H1 (cell line): Measurements from ENCODE around the gene NPSR1. TPM values are rescaled to one million over a fixed set of nuclear protein-coding genes. Genes with fewer than 3 reads are reported as not detected.

ENCODE experiments used
- CTCF ChIA-PET: fragments of 300-600 bp; sonication (Branson Sonifier 250); formaldehyde crosslinking; loops from one replicate; lab custom pipeline; 2021; ENCODE audit not compliant: partially characterized antibody; lab: Charles Lee
- POLR2A ChIA-PET: fragments of 300-600 bp; sonication (Branson Sonifier 250); formaldehyde crosslinking; loops from one replicate; lab custom pipeline; 2021; ENCODE audit warnings: inconsistent platforms; ENCODE audit not compliant: partially characterized antibody; lab: Charles Lee
- DNase-seq, 2 experiments: peaks; one replicate each; pipeline versions ENCODE4 v3.0.0 to v3.0.0-alpha.2; 2010 to 2022; ENCODE audit warnings: low spot score in 2 of 2, low read depth in 1 of 2, mixed read lengths in 1 of 2
- FAIRE-seq: peaks from 2 replicates; lab custom pipeline; 2011; peaks lifted over from hg19 to GRCh38; lab: Jason Lieb, UNC
- H2AFZ ChIP-seq: 2 replicates; pipeline ENCODE4 v1.8.1; 2012; ENCODE audit warnings: low read length, inconsistent platforms
- H2AK5ac ChIP-seq: 2 replicates; pipeline ENCODE4 v1.6.1; 2013; ENCODE audit warnings: low read depth, low read length
- H2BK120ac ChIP-seq: replicated peaks from 2 replicates; pipeline ENCODE3; 2013; ENCODE audit warnings: low read depth, low read length, inconsistent platforms
- H2BK12ac ChIP-seq: 2 replicates; pipeline ENCODE4 v1.6.1; 2013; ENCODE audit warnings: low read depth, low read length
- H2BK15ac ChIP-seq: 2 replicates; pipeline ENCODE4 v1.6.1; 2013; ENCODE audit warnings: low read length
- H2BK20ac ChIP-seq: 2 replicates; pipeline ENCODE4 v1.6.1; 2013; ENCODE audit warnings: low read length
- H2BK5ac ChIP-seq: 2 replicates; pipeline ENCODE4 v1.6.1; 2013; ENCODE audit warnings: low read depth, low read length
- H3K14ac ChIP-seq: 2 replicates; pipeline ENCODE4 v1.6.1; 2013; ENCODE audit warnings: inconsistent platforms; ENCODE audit not compliant: insufficient read length
- H3K18ac ChIP-seq: 2 replicates; pipeline ENCODE4 v1.6.1; 2013; ENCODE audit warnings: low read length; ENCODE audit errors: extremely low read depth
- H3K23ac ChIP-seq: 2 replicates; pipeline ENCODE4 v1.6.1; 2013; ENCODE audit warnings: inconsistent platforms; ENCODE audit not compliant: insufficient read length
- H3K23me2 ChIP-seq: 2 replicates; pipeline ENCODE4 v1.6.1; 2013; ENCODE audit warnings: low read depth, low read length
- H3K27ac ChIP-seq: 2 replicates; pipeline ENCODE4 v1.6.1; 2011; ENCODE audit warnings: low read depth, low read length, inconsistent platforms
- H3K27me3 ChIP-seq, 4 experiments: replicated peaks in 1 of 4; 1 replicate in 1 of 4; 2 replicates in 3 of 4; pipeline versions ENCODE4 v1.6.1 to v1.8.1; 2011 to 2013; ENCODE audit warnings: low read length in 3 of 4, mild to moderate bottlenecking in 3 of 4, inconsistent platforms in 2 of 4, mixed read lengths in 2 of 4, moderate library complexity in 1 of 4; ENCODE audit not compliant: control insufficient read depth in 3 of 4, insufficient read depth in 3 of 4; ENCODE audit errors: extremely low read depth in 1 of 4
- H3K36me3 ChIP-seq, 4 experiments: 2 replicates each; pipeline versions ENCODE4 v1.6.1 to v1.8.1; 2011 to 2013; ENCODE audit warnings: mild to moderate bottlenecking in 4 of 4, low read length in 3 of 4, moderate library complexity in 2 of 4, control low read depth in 1 of 4, inconsistent platforms in 1 of 4; ENCODE audit not compliant: insufficient read depth in 4 of 4, control insufficient read depth in 2 of 4
- H3K4ac ChIP-seq: replicated peaks from 2 replicates; pipeline ENCODE3; 2013; ENCODE audit warnings: low read length, low read depth, mixed read lengths, inconsistent platforms; ENCODE audit not compliant: insufficient read length
- H3K4me1 ChIP-seq, 4 experiments: replicated peaks in 1 of 4; 1 replicate in 1 of 4; 2 replicates in 3 of 4; pipeline versions ENCODE4 v1.6.1 to v1.8.1; 2011 to 2013; ENCODE audit warnings: low read length in 3 of 4, inconsistent platforms in 2 of 4, mixed read lengths in 1 of 4; ENCODE audit not compliant: insufficient read depth in 4 of 4, control insufficient read depth in 3 of 4
- H3K4me2 ChIP-seq, 2 experiments: 2 replicates each; pipeline versions ENCODE4 v1.6.1 to v1.8.1; 2011 to 2013; ENCODE audit warnings: low read depth in 2 of 2, low read length in 2 of 2, control low read depth in 1 of 2, inconsistent platforms in 1 of 2, mild to moderate bottlenecking in 1 of 2; ENCODE audit not compliant: insufficient read depth in 1 of 2
- H3K4me3 ChIP-seq, 4 experiments: fragments of 200-600, 300-600 bp in 1 of 4; sonication (generic), shearing (Covaris generic), sonication (Bioruptor Twin) in 1 of 4; 2 replicates each; pipeline versions ENCODE4 v1.5.1 to v1.8.1; 2011 to 2016; ENCODE audit warnings: low read length in 4 of 4, low read depth in 3 of 4, control low read depth in 2 of 4, inconsistent platforms in 2 of 4, mild to moderate bottlenecking in 2 of 4, mixed read lengths in 1 of 4, moderate library complexity in 1 of 4; ENCODE audit not compliant: insufficient read depth in 2 of 4; ENCODE audit errors: extremely low read depth in 1 of 4
- H3K56ac ChIP-seq: replicated peaks from 2 replicates; pipeline ENCODE3; 2013; ENCODE audit warnings: low read depth, mild to moderate bottlenecking, mixed read lengths, low read length, inconsistent platforms; ENCODE audit not compliant: insufficient read length
- H3K79me1 ChIP-seq: 2 replicates; pipeline ENCODE4 v1.6.1; 2013; ENCODE audit warnings: low read depth, low read length, control low read depth
- H3K79me2 ChIP-seq, 2 experiments: 2 replicates each; pipeline versions ENCODE4 v1.6.1 to v1.8.1; 2012 to 2013; ENCODE audit warnings: low read length in 2 of 2, mild to moderate bottlenecking in 2 of 2, inconsistent platforms in 1 of 2; ENCODE audit not compliant: insufficient read depth in 2 of 2, control insufficient read depth in 1 of 2
- H3K9ac ChIP-seq, 4 experiments: replicated peaks in 1 of 4; 1 replicate in 1 of 4; 2 replicates in 3 of 4; pipeline versions ENCODE4 v1.6.1 to v1.8.1; 2011 to 2013; ENCODE audit warnings: low read depth in 3 of 4, low read length in 3 of 4, control low read depth in 2 of 4, mild to moderate bottlenecking in 2 of 4, moderate library complexity in 2 of 4, inconsistent platforms in 1 of 4; ENCODE audit errors: extremely low read depth in 1 of 4
- H3K9me3 ChIP-seq, 2 experiments: 2 replicates each; pipeline versions ENCODE4 v1.6.1 to v1.8.1; 2012 to 2013; ENCODE audit warnings: mild to moderate bottlenecking in 2 of 2, moderate library complexity in 2 of 2, control low read depth in 1 of 2, inconsistent platforms in 1 of 2, low read depth in 1 of 2, low read length in 1 of 2, mixed read lengths in 1 of 2; ENCODE audit not compliant: insufficient read depth in 2 of 2
- H4K20me1 ChIP-seq, 2 experiments: replicated peaks in 1 of 2; 2 replicates each; pipeline versions ENCODE3 to v1.8.1; 2011 to 2013; ENCODE audit warnings: inconsistent platforms in 2 of 2, low read length in 2 of 2, mild to moderate bottlenecking in 1 of 2; ENCODE audit not compliant: insufficient read depth in 2 of 2, control insufficient read depth in 1 of 2
- H4K5ac ChIP-seq: 2 replicates; pipeline ENCODE4 v1.6.1; 2013; ENCODE audit warnings: low read length, low read depth, mixed read lengths, inconsistent platforms; ENCODE audit not compliant: insufficient read length
- H4K8ac ChIP-seq: 2 replicates; pipeline ENCODE4 v1.8.0; 2013; ENCODE audit warnings: mild to moderate bottlenecking, moderate library complexity, low read length, inconsistent platforms; ENCODE audit not compliant: insufficient read depth; ENCODE audit errors: extremely low read depth
- H4K91ac ChIP-seq: replicated peaks from 2 replicates; pipeline ENCODE3; 2013; ENCODE audit warnings: low read length, mixed read lengths, inconsistent platforms; ENCODE audit not compliant: insufficient read length
- CEBPB ChIP-seq: IDR thresholded peaks from 2 replicates; pipeline ENCODE4 v1.6.1; 2012; ENCODE audit warnings: low read depth, low read length
- CTCF ChIP-seq, 3 experiments: IDR thresholded peaks; 1 replicate in 2 of 3; 2 replicates in 1 of 3; pipeline versions ENCODE4 v1.5.1 to v1.6.1; 2011; ENCODE audit warnings: low read length in 3 of 3, mild to moderate bottlenecking in 3 of 3, inconsistent platforms in 2 of 3, low read depth in 1 of 3, moderate library complexity in 1 of 3; ENCODE audit not compliant: insufficient read depth in 1 of 3; ENCODE audit errors: control extremely low read depth in 1 of 3
- WGBS, 2 experiments: shearing (Covaris generic) in 1 of 2; methylation state at CpG; one replicate each; pipeline versions ENCODE4 v1.1.6 to v1.1.7; 2013 to 2015; ENCODE audit warnings: low lambda C conversion rate in 2 of 2, mixed read lengths in 2 of 2, inconsistent platforms in 1 of 2, low coverage in 1 of 2, missing lambda C conversion rate in 1 of 2; ENCODE audit not compliant: insufficient replicate concordance in 2 of 2, insufficient coverage in 1 of 2, insufficient read length in 1 of 2; ENCODE audit errors: extremely low coverage in 1 of 2, missing lambda C conversion rate in 1 of 2; 5-methylcytosine and 5-hydroxymethylcytosine counted together
- polyA plus RNA-seq, 7 experiments: library from polyadenylated mRNA; depleted of rRNA in 3 of 7; stranded (reverse) in 5 of 7; unstranded in 2 of 7; fragments of >200 nt in 5 of 7; fragments of 200-250 nt in 2 of 7; gene quantifications; 1 replicate in 5 of 7; 2 replicates in 1 of 7; 4 replicates in 1 of 7; pipeline versions ENCODE4 v1.2.1 to v1.2.3, GENCODE V29; 2011 to 2013; ENCODE audit warnings: missing spikeins in 2 of 7, mixed read lengths in 2 of 7
- total RNA-seq: library from RNA; stranded (reverse); fragmentation: NEBNext Ultra II Directional; extraction: Animal tissue kit (Norgen Biotek cat#: 25700); gene quantifications from 2 replicates; pipeline ENCODE4 v1.2.1, GENCODE V29; 2021

The NPSR1 gene
- total and polyA plus RNA-seq, 2 of the 8 experiments (the other 6 are each of a cell fraction or from before 2014, with no cell fraction given) = not detected

GRCh38 chr7:34842782-34843181 lies 184.8 kb downstream of the NPSR1 start:
- no peak overlapping the region for H3K23ac ChIP-seq
- no peaks in the 10 kb centered on the region for H4K20me1 ChIP-seq
- no peak overlapping the region for H2BK15ac ChIP-seq
- 0 out of 4 replicates have a peak, but pooled peaks cover 0 to 3% of the 10 kb centered on the region in 2 experiments for H3K9me3 ChIP-seq
- H3K56ac ChIP-seq = no peak overlapping the region
- H3K18ac ChIP-seq = no peak overlapping the region
- H2AK5ac ChIP-seq = no peak overlapping the region
- DNase-seq = no peak
- H3K4me3 ChIP-seq = no peak overlapping the region
- H3K27ac ChIP-seq = no peak overlapping the region
- no peaks in the 10 kb centered on the region for H3K79me2 ChIP-seq
- no peak overlapping the region for H2BK120ac ChIP-seq
- H3K27me3 ChIP-seq = no peaks in the 10 kb centered on the region; a peak in 1 of 7 replicates
- ChIA-PET POLR2A (no interaction called here), CTCF (interaction anchor here (1.9 kb wide), 1 partner anchor 58 kb away, joined by 8 read pairs; no protein-coding TSS in a partner anchor)
- H3K4me1 ChIP-seq = peaks cover 0 to 3% (median 1%) of the 10 kb centered on the region in 4 experiments; a peak in 1 of 7 replicates
- no peak overlapping the region for H3K14ac ChIP-seq
- H3K79me1 ChIP-seq = no peaks in the 10 kb centered on the region
- H4K5ac ChIP-seq = no peak overlapping the region
- no peak overlapping the region for H4K8ac ChIP-seq
- H2BK12ac ChIP-seq = no peak overlapping the region
- H2BK5ac ChIP-seq = no peak overlapping the region
- no peak overlapping the region for H4K91ac ChIP-seq
- no peak overlapping the region for H3K9ac ChIP-seq
- no peaks in the 10 kb centered on the region for H3K36me3 ChIP-seq
- no peak overlapping the region for H2AFZ ChIP-seq
- no peak overlapping the region for H3K4me2 ChIP-seq
- no peak overlapping the region for H2BK20ac ChIP-seq
- WGBS, 2 experiments = 91% methylated on average over 6 of the region's 6 CpGs; no CpG with 5 or more reads in 1 of the 2 experiments
- H3K23me2 ChIP-seq = no peaks in the 10 kb centered on the region
- TF ChIP-seq CTCF (IDR thresholded peaks at IDR 0.05; ENCODE audit: control extremely low read depth in 1 of 3, insufficient read depth in 1 of 3, low read depth in 1 of 3, low read length in 3 of 3) (no peak), CEBPB (no peak)
- FAIRE-seq = no peak
- no peak overlapping the region for H3K4ac ChIP-seq
